GM23338 (cell line): Measurements from ENCODE around the gene GOLGA6L6.
"Not testable (repeated sequence)": the region's sequence is repeated elsewhere in the genome, so short reads cannot be mapped to it uniquely, and the experiment has no call there.

Source experiments
- CTCF ChIP-seq, 2 experiments: fragments of 200-600 bp in 1 of 2; sonication (generic) in 1 of 2; conservative IDR thresholded peaks; 2 replicates each; pipeline versions ENCODE4 v1.5.1 to v1.6.1; 2016 to 2017; ENCODE audit warnings: antibody characterized with exemption in 2 of 2, low read depth in 2 of 2, mild to moderate bottlenecking in 2 of 2, moderate library complexity in 1 of 2
- EZH2 ChIP-seq: fragments of 200-600 bp; sonication (generic); IDR thresholded peaks from one replicate; pipeline ENCODE4 v1.8.0; 2017; ENCODE audit warnings: antibody characterized with exemption, mild to moderate bottlenecking, low read depth; ENCODE audit not compliant: unreplicated experiment
- EZH2phosphoT487 ChIP-seq: fragments of 200-600 bp; sonication (generic); IDR thresholded peaks from one replicate; pipeline ENCODE4 v1.8.1; 2018; ENCODE audit warnings: antibody characterized with exemption; ENCODE audit not compliant: unreplicated experiment
- JUNB ChIP-seq: IDR thresholded peaks from one replicate; pipeline ENCODE4 v1.6.1; 2016; ENCODE audit warnings: antibody characterized with exemption; ENCODE audit not compliant: unreplicated experiment
- NANOG ChIP-seq: IDR thresholded peaks from 2 replicates; pipeline ENCODE4 v1.6.1; 2016; ENCODE audit warnings: antibody characterized with exemption, borderline replicate concordance
- POLR2AphosphoS5 ChIP-seq: IDR thresholded peaks from 2 replicates; pipeline ENCODE4 v1.6.1; 2016; ENCODE audit warnings: antibody characterized with exemption, low read depth
- REST ChIP-seq: IDR thresholded peaks from one replicate; pipeline ENCODE4 v1.6.1; 2018; ENCODE audit warnings: antibody characterized with exemption; ENCODE audit not compliant: unreplicated experiment
- STAT1 ChIP-seq: IDR thresholded peaks from one replicate; pipeline ENCODE4 v1.6.1; 2016; ENCODE audit warnings: antibody characterized with exemption; ENCODE audit not compliant: unreplicated experiment
- ZNF114 ChIP-seq: fragments of 250-450 bp; sonication (Bioruptor Pico); IDR thresholded peaks from 2 replicates; pipeline ENCODE4 v1.5.0; 2020; ENCODE audit warnings: mild to moderate bottlenecking, moderate library complexity
- TF ChIP-seq, protein P1 (sequence below): IDR thresholded peaks from 2 replicates; pipeline ENCODE4 v1.6.1; 2016; ENCODE audit warnings: antibody characterized with exemption

- TF ChIP-seq EZH2; CTCF (conservative IDR thresholded peaks at IDR 0.05; ENCODE audit: low read depth in 2 of 2); EZH2phosphoT487; POLR2AphosphoS5; NANOG; REST; JUNB; STAT1; ZNF114 (CRISPR knock-in tag): not testable (repeated sequence)
- TF ChIP-seq, protein P1, sequence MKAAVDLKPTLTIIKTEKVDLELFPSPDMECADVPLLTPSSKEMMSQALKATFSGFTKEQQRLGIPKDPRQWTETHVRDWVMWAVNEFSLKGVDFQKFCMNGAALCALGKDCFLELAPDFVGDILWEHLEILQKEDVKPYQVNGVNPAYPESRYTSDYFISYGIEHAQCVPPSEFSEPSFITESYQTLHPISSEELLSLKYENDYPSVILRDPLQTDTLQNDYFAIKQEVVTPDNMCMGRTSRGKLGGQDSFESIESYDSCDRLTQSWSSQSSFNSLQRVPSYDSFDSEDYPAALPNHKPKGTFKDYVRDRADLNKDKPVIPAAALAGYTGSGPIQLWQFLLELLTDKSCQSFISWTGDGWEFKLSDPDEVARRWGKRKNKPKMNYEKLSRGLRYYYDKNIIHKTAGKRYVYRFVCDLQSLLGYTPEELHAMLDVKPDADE = not testable (repeated sequence)
Observed at GRCh38 chr15:20579662-20580061, 38.1 kb upstream of the GOLGA6L6 start.
